H9 (cell line): Measurements from ENCODE around the gene TMEM175. TPM values are rescaled to one million over a fixed set of nuclear protein-coding genes. Genes with fewer than 3 reads are reported as not detected.

Source experiments
- DNase-seq: peaks from one replicate; pipeline ENCODE4 v3.0.0-alpha.2; 2017
- H2AFZ ChIP-seq: one replicate; pipeline ENCODE4 v1.6.1; 2013; ENCODE audit warnings: mild to moderate bottlenecking, low read length, control low read depth, moderate library complexity
- H2AK5ac ChIP-seq: 2 replicates; pipeline ENCODE4 v1.6.1; 2013; ENCODE audit warnings: low read length, control low read depth, mixed read lengths; ENCODE audit not compliant: insufficient read length
- H2BK120ac ChIP-seq: one replicate; pipeline ENCODE4 v1.6.1; 2013; ENCODE audit warnings: low read depth, mild to moderate bottlenecking, low read length, control low read depth, inconsistent platforms; ENCODE audit not compliant: poor library complexity, severe bottlenecking
- H2BK12ac ChIP-seq: 2 replicates; pipeline ENCODE4 v1.6.1; 2013; ENCODE audit warnings: low read length, control low read depth, mixed read lengths, low read depth; ENCODE audit not compliant: insufficient read length
- H2BK15ac ChIP-seq: 2 replicates; pipeline ENCODE4 v1.6.1; 2013; ENCODE audit warnings: low read depth, low read length, control low read depth
- H2BK20ac ChIP-seq: one replicate; pipeline ENCODE4 v1.6.1; 2013; ENCODE audit warnings: low read depth, mild to moderate bottlenecking, low read length, control low read depth, inconsistent platforms; ENCODE audit not compliant: poor library complexity, severe bottlenecking
- H2BK5ac ChIP-seq: 2 replicates; pipeline ENCODE4 v1.6.1; 2013; ENCODE audit warnings: low read length, control low read depth, mixed read lengths; ENCODE audit not compliant: insufficient read length
- H3K14ac ChIP-seq: 2 replicates; pipeline ENCODE4 v1.6.1; 2013; ENCODE audit warnings: low read length, control low read depth; ENCODE audit not compliant: insufficient read depth
- H3K18ac ChIP-seq: 2 replicates; pipeline ENCODE4 v1.6.1; 2013; ENCODE audit warnings: low read depth, mild to moderate bottlenecking, mixed read lengths, low read length, control low read depth; ENCODE audit not compliant: insufficient read length
- H3K23ac ChIP-seq: 2 replicates; pipeline ENCODE4 v1.6.1; 2013; ENCODE audit warnings: low read length, control low read depth, mixed read lengths, low read depth; ENCODE audit not compliant: insufficient read length
- H3K23me2 ChIP-seq: 2 replicates; pipeline ENCODE4 v1.6.1; 2013; ENCODE audit warnings: low read depth, mild to moderate bottlenecking, mixed read lengths, low read length, control low read depth; ENCODE audit not compliant: insufficient read length, poor library complexity, severe bottlenecking
- H3K27ac ChIP-seq: 2 replicates; pipeline ENCODE4 v1.5.1; 2013; ENCODE audit warnings: low read length, control low read depth, mixed read lengths, low read depth; ENCODE audit not compliant: insufficient read length
- H3K27me3 ChIP-seq: 2 replicates; pipeline ENCODE4 v1.6.1; 2013; ENCODE audit warnings: low read length, control low read depth, inconsistent platforms; ENCODE audit not compliant: insufficient read depth
- H3K4ac ChIP-seq: 2 replicates; pipeline ENCODE4 v1.6.1; 2013; ENCODE audit warnings: low read depth, mild to moderate bottlenecking, control low read depth, inconsistent platforms, low read length, moderate library complexity
- H3K4me1 ChIP-seq: 2 replicates; pipeline ENCODE4 v1.6.1; 2013; ENCODE audit warnings: low read length, control low read depth, inconsistent platforms; ENCODE audit not compliant: insufficient read depth
- H3K4me2 ChIP-seq: 2 replicates; pipeline ENCODE4 v1.6.1; 2013; ENCODE audit warnings: low read length, control low read depth, mixed read lengths; ENCODE audit not compliant: insufficient read length, insufficient read depth
- H3K56ac ChIP-seq: 2 replicates; pipeline ENCODE4 v1.6.1; 2013; ENCODE audit warnings: low read depth, mild to moderate bottlenecking, mixed read lengths, low read length, control low read depth; ENCODE audit not compliant: insufficient read length
- H3K79me1 ChIP-seq: 2 replicates; pipeline ENCODE4 v1.6.1; 2013; ENCODE audit warnings: low read depth, mild to moderate bottlenecking, moderate library complexity, low read length, control low read depth, inconsistent platforms; ENCODE audit not compliant: insufficient read depth, poor library complexity, severe bottlenecking
- H3K79me2 ChIP-seq: 2 replicates; pipeline ENCODE4 v1.6.1; 2013; ENCODE audit warnings: low read length, control low read depth, inconsistent platforms; ENCODE audit not compliant: insufficient read depth
- H3K9ac ChIP-seq: 2 replicates; pipeline ENCODE4 v1.6.1; 2013; ENCODE audit warnings: low read length, control low read depth, mixed read lengths; ENCODE audit not compliant: insufficient read length; ENCODE audit errors: extremely low read depth
- H3K9me3 ChIP-seq: one replicate; pipeline ENCODE4 v1.6.1; 2013; ENCODE audit warnings: low read depth, low read length, inconsistent platforms; ENCODE audit not compliant: control insufficient read depth
- H3T11ph ChIP-seq: one replicate; pipeline ENCODE4 v1.6.1; 2013; ENCODE audit warnings: mild to moderate bottlenecking, low read length, control low read depth, inconsistent platforms
- H4K20me1 ChIP-seq: one replicate; pipeline ENCODE4 v1.6.1; 2013; ENCODE audit not compliant: control insufficient read depth, insufficient read length, insufficient read depth
- H4K5ac ChIP-seq: 2 replicates; pipeline ENCODE4 v1.6.1; 2013; ENCODE audit warnings: low read depth, mild to moderate bottlenecking, mixed read lengths, low read length, control low read depth; ENCODE audit not compliant: insufficient read length
- H4K8ac ChIP-seq: replicated peaks from 2 replicates; pipeline ENCODE4 v1.6.1; 2013; ENCODE audit warnings: low read length, control low read depth, mixed read lengths, low read depth; ENCODE audit not compliant: insufficient read length
- H4K91ac ChIP-seq: 2 replicates; pipeline ENCODE4 v1.6.1; 2013; ENCODE audit warnings: low read depth, mild to moderate bottlenecking, moderate library complexity, mixed read lengths, low read length, control low read depth; ENCODE audit not compliant: insufficient read length
- H3K27ac Mint-ChIP-seq, 3 experiments: 2 replicates in 2 of 3; 3 replicates in 1 of 3; pipeline ENCODE4 v1.8.0; 2020 to 2021; ENCODE audit warnings: mixed read lengths in 3 of 3, mild to moderate bottlenecking in 1 of 3, moderate library complexity in 1 of 3
- H3K27me3 Mint-ChIP-seq: 2 replicates; pipeline ENCODE4 v1.8.0; 2021; ENCODE audit warnings: low read depth, mild to moderate bottlenecking, moderate library complexity, mixed read lengths
- H3K36me3 Mint-ChIP-seq, 3 experiments: 2 replicates in 2 of 3; 3 replicates in 1 of 3; pipeline ENCODE4 v1.8.0; 2020 to 2021; ENCODE audit warnings: low read depth in 3 of 3, mixed read lengths in 3 of 3; ENCODE audit not compliant: insufficient read depth in 1 of 3
- H3K4me1 Mint-ChIP-seq, 2 experiments: 2 replicates each; pipeline ENCODE4 v1.8.0; 2020; ENCODE audit warnings: mixed read lengths in 2 of 2
- H3K4me3 Mint-ChIP-seq, 2 experiments: 2 replicates in 1 of 2; 3 replicates in 1 of 2; pipeline ENCODE4 v1.8.0; 2020 to 2021; ENCODE audit warnings: mild to moderate bottlenecking in 2 of 2, mixed read lengths in 2 of 2, moderate library complexity in 1 of 2
- H3K9me3 Mint-ChIP-seq, 2 experiments: 2 replicates in 1 of 2; 3 replicates in 1 of 2; pipeline ENCODE4 v1.8.0; 2020; ENCODE audit warnings: mild to moderate bottlenecking in 2 of 2, mixed read lengths in 2 of 2, moderate library complexity in 1 of 2
- WGBS: extraction: QIAGEN DNeasy Blood & Tissue Kit; methylation state at CpG from one replicate; pipeline ENCODE4 v1.1.7; 2013; ENCODE audit warnings: missing lambda C conversion rate, low lambda C conversion rate, mixed read lengths; ENCODE audit not compliant: insufficient read length; ENCODE audit errors: extremely low coverage; 5-methylcytosine and 5-hydroxymethylcytosine counted together
- total RNA-seq: library from RNA; stranded (reverse); gene quantifications from 2 replicates; pipeline ENCODE4 v1.2.1, GENCODE V29; 2021
- TF ChIP-seq, protein P1 (sequence below): fragments of 200-600 bp; sonication (generic); conservative IDR thresholded peaks from 3 replicates; pipeline ENCODE4 v1.8.0; 2021; ENCODE audit warnings: antibody characterized with exemption, mild to moderate bottlenecking

TMEM175 gene
- total RNA-seq, 1 experiment from 2014 or later = 6.4 TPM

DNA sequence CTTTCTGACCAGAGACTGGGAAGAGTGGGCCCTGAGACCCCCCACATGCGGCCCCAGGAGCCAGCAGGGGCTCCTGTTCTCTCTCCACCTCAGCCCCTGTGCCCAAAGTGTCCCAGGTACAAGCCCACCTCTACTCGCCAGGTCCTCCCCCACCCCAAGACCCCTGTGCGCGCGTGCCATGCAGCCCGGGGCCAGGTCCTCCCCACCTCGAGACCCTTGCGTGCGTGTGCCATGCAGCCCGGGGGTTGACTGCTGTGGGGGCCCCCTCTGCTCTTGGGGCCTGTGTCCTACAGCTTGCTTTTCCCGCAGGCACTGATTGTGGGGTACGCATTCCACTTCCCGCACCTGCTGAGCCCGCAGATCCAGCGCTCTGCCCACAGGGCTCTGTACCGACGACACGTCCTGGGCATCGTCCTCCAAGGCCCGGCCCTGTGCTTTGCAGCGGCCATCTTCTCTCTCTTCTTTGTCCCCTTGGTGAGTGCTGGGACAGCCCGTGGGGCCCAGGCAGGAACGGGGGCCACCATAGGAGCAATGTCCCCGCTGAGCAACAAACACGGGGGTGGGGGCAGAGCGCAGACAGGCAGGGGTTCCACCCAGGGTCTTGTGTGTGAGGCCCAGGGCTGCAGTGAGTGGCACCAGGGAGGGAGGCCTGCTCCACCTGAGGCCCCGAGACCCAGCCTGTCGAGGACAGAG is 20.8 kb downstream of the TMEM175 start:
- Histone ChIP-seq H4K20me1 (no peaks in the 10 kb centered on the region), H3K4me1 (no peaks in the 10 kb centered on the region), H3K9me3 (no peaks in the 10 kb centered on the region), H2BK15ac (no peak overlapping the region), H4K91ac (no peak overlapping the region), H2AFZ (no peak overlapping the region), H3K27ac (no peak overlapping the region), H3K79me2 (no peaks in the 10 kb centered on the region), H3K4me2 (no peak overlapping the region), H3K79me1 (no peaks in the 10 kb centered on the region), H2BK5ac (no peak overlapping the region), H2BK120ac (no peak overlapping the region), H3K23ac (no peak overlapping the region), H3K14ac (no peak overlapping the region; the same call in 1 of the 2 replicates), H4K8ac (no peak overlapping the region), H3K9ac (no peak overlapping the region), H2AK5ac (no peak overlapping the region), H2BK12ac (no peak overlapping the region), H3T11ph (no peak overlapping the region), H3K56ac (no peak overlapping the region), H3K27me3 (no peaks in the 10 kb centered on the region), H2BK20ac (no peak overlapping the region), H4K5ac (no peak overlapping the region), H3K4ac (no peak overlapping the region), H3K23me2 (no peaks in the 10 kb centered on the region), H3K18ac (no peak overlapping the region)
- H3K27me3 Mint-ChIP-seq = no peaks in the 10 kb centered on the region
- no peak overlapping the region for H3K27ac Mint-ChIP-seq
- H3K9me3 Mint-ChIP-seq = no peaks in the 10 kb centered on the region
- H3K4me3 Mint-ChIP-seq = no peak overlapping the region
- TF ChIP-seq, protein P1, sequence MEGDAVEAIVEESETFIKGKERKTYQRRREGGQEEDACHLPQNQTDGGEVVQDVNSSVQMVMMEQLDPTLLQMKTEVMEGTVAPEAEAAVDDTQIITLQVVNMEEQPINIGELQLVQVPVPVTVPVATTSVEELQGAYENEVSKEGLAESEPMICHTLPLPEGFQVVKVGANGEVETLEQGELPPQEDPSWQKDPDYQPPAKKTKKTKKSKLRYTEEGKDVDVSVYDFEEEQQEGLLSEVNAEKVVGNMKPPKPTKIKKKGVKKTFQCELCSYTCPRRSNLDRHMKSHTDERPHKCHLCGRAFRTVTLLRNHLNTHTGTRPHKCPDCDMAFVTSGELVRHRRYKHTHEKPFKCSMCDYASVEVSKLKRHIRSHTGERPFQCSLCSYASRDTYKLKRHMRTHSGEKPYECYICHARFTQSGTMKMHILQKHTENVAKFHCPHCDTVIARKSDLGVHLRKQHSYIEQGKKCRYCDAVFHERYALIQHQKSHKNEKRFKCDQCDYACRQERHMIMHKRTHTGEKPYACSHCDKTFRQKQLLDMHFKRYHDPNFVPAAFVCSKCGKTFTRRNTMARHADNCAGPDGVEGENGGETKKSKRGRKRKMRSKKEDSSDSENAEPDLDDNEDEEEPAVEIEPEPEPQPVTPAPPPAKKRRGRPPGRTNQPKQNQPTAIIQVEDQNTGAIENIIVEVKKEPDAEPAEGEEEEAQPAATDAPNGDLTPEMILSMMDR = no peak
- peaks cover 2 to 7% of the 10 kb centered on the region in 2 experiments; a peak in 3 of 4 replicates for H3K4me1 Mint-ChIP-seq
- no peaks in the 10 kb centered on the region; a peak in 1 of 7 replicates for H3K36me3 Mint-ChIP-seq
- WGBS = no CpG with 5 or more reads among the region's 28 CpGs
- no peak for DNase-seq
